HCT116 (cell line): ENCODE results near the gene ACOD1. TPM values are rescaled to one million over a fixed set of nuclear protein-coding genes. Genes with fewer than 3 reads are reported as not detected.

Experiments used
- ATAC-seq: fragments of 200-7000 bp; cut with Tn5 transposase; 2 replicates; pipeline ENCODE4 v1.9.1; 2020; ENCODE audit warnings: mild to moderate bottlenecking, moderate library complexity
- BruUV-seq: library from RNA; stranded (reverse); fragments of 400-500 nt; replicated peaks from 2 replicates; lab custom pipeline; 2021; lab: Mats Ljungman, UMichigan
- CTCF ChIA-PET: fragments of 300-600 bp; sonication (Branson Sonifier 250); formaldehyde crosslinking; loops from one replicate; lab custom pipeline; 2021; ENCODE audit warnings: antibody characterized with exemption; lab: Charles Lee
- POLR2A ChIA-PET: fragments of 300-600, 350-600 bp; sonication (Branson Sonifier 250); formaldehyde crosslinking; loops from one replicate; lab custom pipeline; 2021; ENCODE audit warnings: antibody characterized with exemption; lab: Charles Lee
- RAD21 ChIA-PET, 2 experiments: fragments of 300-600 bp; sonication (Branson Sonifier 250); formaldehyde crosslinking; loops; one replicate each; lab custom pipeline; 2023; ENCODE audit warnings: low total read pairs in 2 of 2; ENCODE audit not compliant: uncharacterized antibody in 2 of 2, unreplicated experiment in 2 of 2, low non-redundant PET in 1 of 2; lab: Charles Lee
- DNase-seq: peaks from one replicate; pipeline ENCODE4 v3.0.0-alpha.2; 2010; ENCODE audit warnings: low read depth, low spot score
- H2AFZ ChIP-seq: fragments of 200-600 bp; shearing (Covaris generic), sonication (generic); 2 replicates; pipeline ENCODE4 v1.6.1; 2017; ENCODE audit warnings: low read depth, mixed run types, mixed read lengths, antibody characterized with exemption, low read length; ENCODE audit not compliant: poor library complexity, severe bottlenecking
- H3K27ac ChIP-seq: 2 replicates; pipeline ENCODE4 v1.5.1; 2012; ENCODE audit warnings: low read depth, low read length
- H3K27me3 ChIP-seq: fragments of 200-600 bp; sonication (generic); 2 replicates; pipeline ENCODE4 v1.6.1; 2016; ENCODE audit warnings: mixed run types, low read length, mixed read lengths; ENCODE audit not compliant: insufficient read depth
- H3K36me3 ChIP-seq, 2 experiments: fragments of 200-500 bp in 1 of 2; fragments of 200-600 bp in 1 of 2; sonication (Bioruptor generic) in 1 of 2; sonication (generic) in 1 of 2; 2 replicates each; pipeline versions ENCODE4 v1.5.1 to v1.6.1; 2014 to 2016; ENCODE audit warnings: low read length in 2 of 2, inconsistent platforms in 1 of 2, mixed read lengths in 1 of 2, mixed run types in 1 of 2; ENCODE audit not compliant: insufficient read depth in 2 of 2, control insufficient read depth in 1 of 2
- H3K4me1 ChIP-seq, 2 experiments: fragments of 200-600 bp in 1 of 2; sonication (generic) in 1 of 2; 2 replicates each; pipeline versions ENCODE4 v1.5.1 to v1.6.1; 2012 to 2017; ENCODE audit warnings: low read length in 2 of 2, inconsistent platforms in 1 of 2, mild to moderate bottlenecking in 1 of 2, mixed read lengths in 1 of 2, mixed run types in 1 of 2, moderate library complexity in 1 of 2; ENCODE audit not compliant: insufficient read depth in 2 of 2, control insufficient read depth in 1 of 2
- H3K4me2 ChIP-seq: fragments of 200-600 bp; sonication (generic); 2 replicates; pipeline ENCODE4 v1.6.1; 2017; ENCODE audit warnings: mixed run types, low read length, mixed read lengths
- H3K4me3 ChIP-seq, 2 experiments: fragments of 200-600 bp in 1 of 2; sonication (generic) in 1 of 2; replicated peaks in 1 of 2; 2 replicates each; pipeline ENCODE4 v1.5.1; 2011 to 2016; ENCODE audit warnings: low read length in 2 of 2, control low read depth in 1 of 2, low read depth in 1 of 2, mild to moderate bottlenecking in 1 of 2, mixed read lengths in 1 of 2, mixed run types in 1 of 2
- H3K79me2 ChIP-seq: fragments of 200-600 bp; sonication (generic); 2 replicates; pipeline ENCODE4 v1.6.1; 2017; ENCODE audit warnings: mild to moderate bottlenecking, mixed run types, low read length, moderate library complexity, mixed read lengths; ENCODE audit not compliant: insufficient read depth
- H3K9ac ChIP-seq: fragments of 200-600 bp; sonication (generic); 2 replicates; pipeline ENCODE4 v1.6.1; 2016; ENCODE audit warnings: low read length, mixed read lengths
- H3K9me2 ChIP-seq: fragments of 200-600 bp; sonication (generic), shearing (Covaris generic); 2 replicates; pipeline ENCODE4 v1.6.1; 2017; ENCODE audit warnings: mixed run types, mild to moderate bottlenecking, moderate library complexity; ENCODE audit not compliant: insufficient read depth
- H3K9me3 ChIP-seq, 2 experiments: fragments of 200-500 bp in 1 of 2; fragments of 200-600 bp in 1 of 2; sonication (Bioruptor generic) in 1 of 2; sonication (generic) in 1 of 2; 2 replicates each; pipeline ENCODE4 v1.6.1; 2014 to 2017; ENCODE audit warnings: low read length in 2 of 2, mixed read lengths in 2 of 2, inconsistent platforms in 1 of 2, low read depth in 1 of 2, mild to moderate bottlenecking in 1 of 2, mixed run types in 1 of 2, moderate library complexity in 1 of 2; ENCODE audit not compliant: control insufficient read depth in 1 of 2, insufficient read depth in 1 of 2
- H4K20me1 ChIP-seq: fragments of 200-600 bp; sonication (generic), shearing (Covaris generic); 2 replicates; pipeline ENCODE4 v1.6.1; 2017; ENCODE audit warnings: mixed run types, mild to moderate bottlenecking, moderate library complexity; ENCODE audit not compliant: insufficient read depth
- ATF3 ChIP-seq: IDR thresholded peaks from 2 replicates; pipeline ENCODE4 v1.6.1; 2012
- CBX3 ChIP-seq: IDR thresholded peaks from 2 replicates; pipeline ENCODE4 v1.6.1; 2012; ENCODE audit warnings: low read depth
- CEBPB ChIP-seq: IDR thresholded peaks from 2 replicates; pipeline ENCODE4 v1.6.1; 2012; ENCODE audit warnings: low read depth
- CTCF ChIP-seq, 3 experiments: fragments of 200-600 bp in 1 of 3; sonication (generic) in 1 of 3; IDR thresholded peaks in 2 of 3; conservative IDR thresholded peaks in 1 of 3; 2 replicates each; pipeline ENCODE4 v1.5.1; 2012 to 2017; ENCODE audit warnings: low read depth in 2 of 3, low read length in 2 of 3, antibody characterized with exemption in 1 of 3, borderline replicate concordance in 1 of 3, control low read depth in 1 of 3, mild to moderate bottlenecking in 1 of 3, mixed read lengths in 1 of 3, mixed run types in 1 of 3, moderate library complexity in 1 of 3; ENCODE audit not compliant: insufficient read depth in 1 of 3
- ELF1 ChIP-seq: IDR thresholded peaks from 2 replicates; pipeline ENCODE4 v1.6.1; 2012; ENCODE audit warnings: low read depth, borderline replicate concordance
- EZH2 ChIP-seq: fragments of 200-600 bp; sonication (generic); IDR thresholded peaks from 2 replicates; pipeline ENCODE4 v1.6.1; 2017; ENCODE audit warnings: antibody characterized with exemption, mixed run types
- FOSL1 ChIP-seq: IDR thresholded peaks from 2 replicates; pipeline ENCODE4 v1.6.1; 2012; ENCODE audit warnings: low read depth
- JUND ChIP-seq: IDR thresholded peaks from 2 replicates; pipeline ENCODE4 v1.6.1; 2012
- POLR2A ChIP-seq: IDR thresholded peaks from 2 replicates; pipeline ENCODE4 v1.7.0; 2011; ENCODE audit warnings: borderline replicate concordance; ENCODE audit not compliant: insufficient read depth, insufficient read length; ENCODE audit errors: extremely low read depth
- POLR2AphosphoS5 ChIP-seq: IDR thresholded peaks from 2 replicates; pipeline ENCODE4 v1.6.1; 2011; ENCODE audit warnings: mild to moderate bottlenecking, low read depth, low read length, moderate library complexity
- RAD21 ChIP-seq: IDR thresholded peaks from 2 replicates; pipeline ENCODE4 v1.6.1; 2012; ENCODE audit warnings: low read depth, mild to moderate bottlenecking
- SIN3A ChIP-seq: IDR thresholded peaks from 2 replicates; pipeline ENCODE4 v1.6.1; 2012; ENCODE audit warnings: low read depth
- SRF ChIP-seq: IDR thresholded peaks from 2 replicates; pipeline ENCODE4 v1.6.1; 2012; ENCODE audit warnings: low read depth
- TCF7L2 ChIP-seq: IDR thresholded peaks from 2 replicates; pipeline ENCODE4 v1.7.0; 2011; ENCODE audit warnings: borderline replicate concordance, inconsistent platforms; ENCODE audit not compliant: insufficient read depth, insufficient read length; ENCODE audit errors: extremely low read depth
- YY1 ChIP-seq: IDR thresholded peaks from 2 replicates; pipeline ENCODE4 v1.6.1; 2011; ENCODE audit warnings: low read length, low read depth, moderate library complexity, mild to moderate bottlenecking; ENCODE audit not compliant: insufficient replicate concordance; ENCODE audit errors: extremely low read depth
- ZFX ChIP-seq: fragments of 450-650 bp; IDR thresholded peaks from 2 replicates; pipeline ENCODE4 v1.6.1; 2017
- ZNF274 ChIP-seq: fragments of 200-500 bp; sonication (Bioruptor generic); IDR thresholded peaks from 2 replicates; pipeline ENCODE4 v1.6.1; 2014; ENCODE audit warnings: mild to moderate bottlenecking, low read depth, low read length, inconsistent platforms
- intact Hi-C: fragments of 100-400 bp; cut with micrococcal nuclease; formaldehyde crosslinking; loops from 2 replicates; pipeline ENCODE4 v1.10.0; 2022
- total RNA-seq: library from RNA; stranded (reverse); gene quantifications from one replicate; pipeline ENCODE4 v1.2.1, GENCODE V29; 2021; ENCODE audit not compliant: unreplicated experiment
- TF ChIP-seq, protein P1 (sequence below): IDR thresholded peaks from 2 replicates; pipeline ENCODE4 v1.6.1; 2012; ENCODE audit warnings: low read depth
- TF ChIP-seq, protein P2 (sequence below): IDR thresholded peaks from 2 replicates; pipeline ENCODE4 v1.6.1; 2012

The ACOD1 gene
- total RNA-seq, 1 experiment from 2014 or later = not detected

GRCh38 chr13:76944456-76944855 lies 3.9 kb upstream of the ACOD1 start:
- H3K9me3 ChIP-seq = no peaks in the 10 kb centered on the region
- H3K27ac ChIP-seq = no peak overlapping the region
- no peak overlapping the region for H3K4me3 ChIP-seq
- intact Hi-C loops = no loop called here
- ChIA-PET POLR2A (no interaction called here), CTCF (no interaction called here), RAD21 (no interaction called here)
- no peaks in the 10 kb centered on the region for H3K9me2 ChIP-seq
- BruUV-seq = no TSS peak
- ATAC-seq = no peak
- DNase-seq = no peak
- no peaks in the 10 kb centered on the region for H4K20me1 ChIP-seq
- no peak for TF ChIP-seq SIN3A
- TF ChIP-seq POLR2AphosphoS5 = no peak
- TF ChIP-seq JUND = no peak
- TF ChIP-seq ATF3 = no peak
- no peak for TF ChIP-seq ZFX
- no peak for TF ChIP-seq SRF
- no peak for TF ChIP-seq EZH2
- no peak for TF ChIP-seq CBX3
- TF ChIP-seq RAD21 = no peak
- no peak for TF ChIP-seq ELF1
- TF ChIP-seq, protein P1, sequence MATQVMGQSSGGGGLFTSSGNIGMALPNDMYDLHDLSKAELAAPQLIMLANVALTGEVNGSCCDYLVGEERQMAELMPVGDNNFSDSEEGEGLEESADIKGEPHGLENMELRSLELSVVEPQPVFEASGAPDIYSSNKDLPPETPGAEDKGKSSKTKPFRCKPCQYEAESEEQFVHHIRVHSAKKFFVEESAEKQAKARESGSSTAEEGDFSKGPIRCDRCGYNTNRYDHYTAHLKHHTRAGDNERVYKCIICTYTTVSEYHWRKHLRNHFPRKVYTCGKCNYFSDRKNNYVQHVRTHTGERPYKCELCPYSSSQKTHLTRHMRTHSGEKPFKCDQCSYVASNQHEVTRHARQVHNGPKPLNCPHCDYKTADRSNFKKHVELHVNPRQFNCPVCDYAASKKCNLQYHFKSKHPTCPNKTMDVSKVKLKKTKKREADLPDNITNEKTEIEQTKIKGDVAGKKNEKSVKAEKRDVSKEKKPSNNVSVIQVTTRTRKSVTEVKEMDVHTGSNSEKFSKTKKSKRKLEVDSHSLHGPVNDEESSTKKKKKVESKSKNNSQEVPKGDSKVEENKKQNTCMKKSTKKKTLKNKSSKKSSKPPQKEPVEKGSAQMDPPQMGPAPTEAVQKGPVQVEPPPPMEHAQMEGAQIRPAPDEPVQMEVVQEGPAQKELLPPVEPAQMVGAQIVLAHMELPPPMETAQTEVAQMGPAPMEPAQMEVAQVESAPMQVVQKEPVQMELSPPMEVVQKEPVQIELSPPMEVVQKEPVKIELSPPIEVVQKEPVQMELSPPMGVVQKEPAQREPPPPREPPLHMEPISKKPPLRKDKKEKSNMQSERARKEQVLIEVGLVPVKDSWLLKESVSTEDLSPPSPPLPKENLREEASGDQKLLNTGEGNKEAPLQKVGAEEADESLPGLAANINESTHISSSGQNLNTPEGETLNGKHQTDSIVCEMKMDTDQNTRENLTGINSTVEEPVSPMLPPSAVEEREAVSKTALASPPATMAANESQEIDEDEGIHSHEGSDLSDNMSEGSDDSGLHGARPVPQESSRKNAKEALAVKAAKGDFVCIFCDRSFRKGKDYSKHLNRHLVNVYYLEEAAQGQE = no peak
- no peak for TF ChIP-seq POLR2A
- no peak for TF ChIP-seq TCF7L2
- no peak for TF ChIP-seq CTCF (IDR thresholded peaks at IDR 0.05 in 2 of 3, conservative IDR thresholded peaks at IDR 0.05 in 1 of 3; ENCODE audit: borderline replicate concordance in 1 of 3, insufficient read depth in 1 of 3, low read depth in 2 of 3, low read length in 2 of 3)
- TF ChIP-seq YY1 = no peak
- no peak for TF ChIP-seq CEBPB
- TF ChIP-seq ZNF274 = no peak
- TF ChIP-seq, protein P2, sequence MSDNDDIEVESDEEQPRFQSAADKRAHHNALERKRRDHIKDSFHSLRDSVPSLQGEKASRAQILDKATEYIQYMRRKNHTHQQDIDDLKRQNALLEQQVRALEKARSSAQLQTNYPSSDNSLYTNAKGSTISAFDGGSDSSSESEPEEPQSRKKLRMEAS = no peak
- TF ChIP-seq FOSL1 = no peak
- H3K27me3 ChIP-seq = no peaks in the 10 kb centered on the region
- no peak overlapping the region for H2AFZ ChIP-seq
- H3K4me1 ChIP-seq = no peaks in the 10 kb centered on the region
- no peak overlapping the region for H3K9ac ChIP-seq
- no peaks in the 10 kb centered on the region for H3K36me3 ChIP-seq
- H3K4me2 ChIP-seq = no peak overlapping the region
- no peaks in the 10 kb centered on the region for H3K79me2 ChIP-seq
